HepG2 (cell line): Measurements from ENCODE around the gene MRFAP1.

Experiments
- CREB1 ChIP-seq, 2 experiments: fragments of 450-650 bp in 1 of 2; IDR thresholded peaks; 2 replicates each; pipeline ENCODE4 v1.6.1; 2016 to 2017; ENCODE audit warnings: control low read depth in 1 of 2, mild to moderate bottlenecking in 1 of 2, missing compliant biosample characterization in 1 of 2, missing genetic modification characterization in 1 of 2
- CTCF ChIP-seq: sonication (generic); formaldehyde crosslinking; IDR thresholded peaks from 2 replicates; pipeline ENCODE4 v1.5.0; 2020; ENCODE audit warnings: mild to moderate bottlenecking, missing genetic modification reagents, moderate library complexity
- EED ChIP-seq: sonication (generic); formaldehyde crosslinking; IDR thresholded peaks from 2 replicates; pipeline ENCODE4 v1.5.0; 2020; ENCODE audit warnings: mild to moderate bottlenecking, missing genetic modification reagents
- ERF ChIP-seq: IDR thresholded peaks from 2 replicates; pipeline ENCODE4 v1.6.1; 2018; ENCODE audit warnings: missing biosample characterization, missing genetic modification reagents
- ETV5 ChIP-seq: IDR thresholded peaks from 2 replicates; pipeline ENCODE4 v1.6.1; 2018; ENCODE audit warnings: missing biosample characterization, missing genetic modification reagents, inconsistent platforms, borderline replicate concordance
- KAT8 ChIP-seq: IDR thresholded peaks from 2 replicates; pipeline ENCODE4 v1.6.1; 2016; ENCODE audit warnings: missing genetic modification reagents, missing compliant biosample characterization
- KLF16 ChIP-seq, 2 experiments: sonication (generic) in 1 of 2; formaldehyde crosslinking in 1 of 2; IDR thresholded peaks; 2 replicates each; pipeline versions ENCODE4 v1.6.1 to v1.8.0; 2016 to 2023; ENCODE audit warnings: missing genetic modification reagents in 2 of 2, missing compliant biosample characterization in 1 of 2
- MAX ChIP-seq: IDR thresholded peaks from 2 replicates; pipeline ENCODE4 v1.6.1; 2012; ENCODE audit warnings: inconsistent platforms
- PBX2 ChIP-seq: IDR thresholded peaks from 2 replicates; pipeline ENCODE4 v1.6.1; 2016; ENCODE audit warnings: control low read depth
- ZNF513 ChIP-seq: sonication (generic); formaldehyde crosslinking; conservative IDR thresholded peaks from 2 replicates; pipeline ENCODE4 v1.5.0; 2020; ENCODE audit warnings: missing genetic modification reagents
- ZNF740 ChIP-seq: sonication (generic); formaldehyde crosslinking; IDR thresholded peaks from 2 replicates; pipeline ENCODE4 v1.4.0; 2020; ENCODE audit warnings: missing genetic modification reagents
- ZNF839 ChIP-seq: sonication (generic); formaldehyde crosslinking; IDR thresholded peaks from 2 replicates; pipeline ENCODE4 v1.4.0; 2020; ENCODE audit warnings: missing genetic modification reagents, mild to moderate bottlenecking, borderline replicate concordance

- TF ChIP-seq CTCF (CRISPR knock-in tag): no peak
- no peak for TF ChIP-seq ZNF513 (CRISPR knock-in tag)
- TF ChIP-seq ZNF740 (CRISPR knock-in tag): no peak
- no peak for TF ChIP-seq MAX
- TF ChIP-seq PBX2 (CRISPR knock-in tag): no peak
- TF ChIP-seq EED (CRISPR knock-in tag): no peak
- TF ChIP-seq ZNF839 (CRISPR knock-in tag): no peak
- TF ChIP-seq ERF (CRISPR knock-in tag): no peak
- TF ChIP-seq KAT8 (CRISPR knock-in tag): no peak
- no peak for TF ChIP-seq KLF16 (CRISPR knock-in tag; IDR thresholded peaks at IDR 0.05)
- no peak for TF ChIP-seq ETV5 (CRISPR knock-in tag)
- TF ChIP-seq CREB1 (IDR thresholded peaks at IDR 0.05): no peak
- TF ChIP-seq CREB1 (CRISPR knock-in tag; IDR thresholded peaks at IDR 0.05): no peak
Measured at GRCh38 chr4:6606465-6607235, 33.8 kb upstream of the MRFAP1 start.
